Neural progenitor cell (in vitro differentiated cells): ENCODE measurements around the gene FANCC. TPM values are rescaled to one million over a fixed set of nuclear protein-coding genes. Genes with fewer than 3 reads are reported as not detected.

Experiments used
- DNase-seq: peaks from one replicate; pipeline ENCODE4 v3.0.0-alpha.2; 2016; ENCODE audit warnings: low spot score
- H2AFZ ChIP-seq: fragments of 200-600 bp; sonication (generic); replicated peaks from 2 replicates; pipeline ENCODE4 v1.6.1; 2016; ENCODE audit warnings: antibody characterized with exemption
- H3F3A ChIP-seq: fragments of 200-600 bp; sonication (generic); 2 replicates; pipeline ENCODE4 v1.6.1; 2016; ENCODE audit warnings: antibody characterized with exemption, low read depth
- H3K27ac ChIP-seq: fragments of 200-600 bp; sonication (generic); 2 replicates; pipeline ENCODE4 v1.5.1; 2016; ENCODE audit warnings: mild to moderate bottlenecking
- H3K27me3 ChIP-seq: fragments of 200-600 bp; sonication (generic); 2 replicates; pipeline ENCODE4 v1.6.1; 2016; ENCODE audit warnings: mild to moderate bottlenecking, moderate library complexity
- H3K36me3 ChIP-seq: fragments of 200-600 bp; sonication (generic); 2 replicates; pipeline ENCODE4 v1.5.1; 2016
- H3K4me1 ChIP-seq: fragments of 200-600 bp; sonication (generic); 2 replicates; pipeline ENCODE4 v1.6.1; 2016; ENCODE audit warnings: mixed run types
- H3K4me2 ChIP-seq: fragments of 200-600 bp; sonication (generic); 2 replicates; pipeline ENCODE4 v1.6.1; 2016
- H3K4me3 ChIP-seq: fragments of 200-600 bp; sonication (generic); 2 replicates; pipeline ENCODE4 v1.5.1; 2016
- H3K79me2 ChIP-seq: fragments of 200-600 bp; sonication (generic); 2 replicates; pipeline ENCODE4 v1.6.1; 2016; ENCODE audit warnings: low read depth
- H3K9ac ChIP-seq: fragments of 200-600 bp; sonication (generic); 2 replicates; pipeline ENCODE4 v1.6.1; 2016
- H3K9me3 ChIP-seq: fragments of 200-600 bp; sonication (generic); 2 replicates; pipeline ENCODE4 v1.5.1; 2016; ENCODE audit warnings: low read depth
- H4K20me1 ChIP-seq: fragments of 200-600 bp; sonication (generic); 2 replicates; pipeline ENCODE4 v1.6.1; 2016; ENCODE audit warnings: low read depth
- H3K27ac Mint-ChIP-seq: 3 replicates; pipeline ENCODE4 v1.8.0; 2021; ENCODE audit warnings: mixed read lengths
- H3K27me3 Mint-ChIP-seq: 2 replicates; pipeline ENCODE4 v1.8.0; 2022; ENCODE audit warnings: low read depth, mild to moderate bottlenecking, inconsistent platforms, moderate library complexity, mixed read lengths; ENCODE audit not compliant: insufficient read depth
- H3K36me3 Mint-ChIP-seq: 3 replicates; pipeline ENCODE4 v1.8.0; 2021; ENCODE audit warnings: mixed read lengths
- H3K4me1 Mint-ChIP-seq: 3 replicates; pipeline ENCODE4 v1.8.0; 2021; ENCODE audit warnings: mixed read lengths
- H3K4me3 Mint-ChIP-seq: 3 replicates; pipeline ENCODE4 v1.8.0; 2021; ENCODE audit warnings: mild to moderate bottlenecking, moderate library complexity, mixed read lengths
- H3K9me3 Mint-ChIP-seq: 3 replicates; pipeline ENCODE4 v1.8.0; 2020; ENCODE audit warnings: mixed read lengths
- CTCF ChIP-seq: fragments of 200-600 bp; sonication (generic); IDR thresholded peaks from 2 replicates; pipeline ENCODE4 v1.5.1; 2017; ENCODE audit warnings: antibody characterized with exemption, mild to moderate bottlenecking
- EZH2 ChIP-seq: fragments of 200-600 bp; sonication (generic); IDR thresholded peaks from 2 replicates; pipeline ENCODE4 v1.6.1; 2017; ENCODE audit warnings: antibody characterized with exemption, mild to moderate bottlenecking, moderate library complexity
- EZH2phosphoT487 ChIP-seq: fragments of 200-600 bp; sonication (generic); IDR thresholded peaks from 2 replicates; pipeline ENCODE4 v1.6.1; 2017; ENCODE audit warnings: antibody characterized with exemption
- total RNA-seq: library from RNA; depleted of rRNA; stranded (reverse); fragments of >200 nt; gene quantifications from 2 replicates; pipeline ENCODE4 v1.2.3, GENCODE V29; 2015; ENCODE audit warnings: low replicate concordance

The FANCC gene
- total RNA-seq, 1 donor from 2014 or later: 49.6 TPM

DNA sequence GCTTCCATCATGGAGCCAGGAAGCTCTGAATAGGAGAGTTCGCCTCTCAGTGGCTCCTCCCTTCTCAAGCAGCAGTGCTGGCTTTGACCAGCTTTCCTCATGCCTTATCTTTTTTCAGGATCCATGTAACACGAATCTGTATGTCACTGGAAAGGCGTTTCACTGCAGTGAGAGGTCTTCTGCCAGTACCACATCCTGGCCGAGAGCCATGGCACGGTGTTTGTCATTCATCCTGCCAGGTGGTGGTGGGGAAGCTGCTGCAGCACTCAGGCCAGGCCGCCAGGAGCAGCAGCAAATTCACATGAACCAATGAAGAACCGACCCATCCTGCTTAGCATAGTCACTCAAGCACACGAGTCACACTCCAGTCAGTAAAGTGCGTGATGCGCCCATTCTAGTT lies 179.0 kb downstream of the FANCC start:
- Histone ChIP-seq H3K4me3 (no peak overlapping the region), H3K9me3 (no peaks in the 10 kb centered on the region), H3K4me2 (no peak overlapping the region), H3K9ac (no peak overlapping the region), H3K79me2 (no peaks in the 10 kb centered on the region), H3F3A (no peaks in the 10 kb centered on the region), H3K4me1 (no peaks in the 10 kb centered on the region), H2AFZ (no peak overlapping the region), H3K36me3 (no peaks in the 10 kb centered on the region), H3K27me3 (no peaks in the 10 kb centered on the region), H3K27ac (no peak overlapping the region), H4K20me1 (no peaks in the 10 kb centered on the region)
- no peak for DNase-seq
- Mint-ChIP-seq H3K27me3 (no peaks in the 10 kb centered on the region), H3K9me3 (no peaks in the 10 kb centered on the region), H3K4me1 (peaks cover 2% of the 10 kb centered on the region), H3K27ac (no peak overlapping the region), H3K36me3 (peaks cover 7% of the 10 kb centered on the region), H3K4me3 (no peak overlapping the region)
- TF ChIP-seq EZH2: no peak
- TF ChIP-seq EZH2phosphoT487: no peak
- TF ChIP-seq CTCF: no peak

DNA sequence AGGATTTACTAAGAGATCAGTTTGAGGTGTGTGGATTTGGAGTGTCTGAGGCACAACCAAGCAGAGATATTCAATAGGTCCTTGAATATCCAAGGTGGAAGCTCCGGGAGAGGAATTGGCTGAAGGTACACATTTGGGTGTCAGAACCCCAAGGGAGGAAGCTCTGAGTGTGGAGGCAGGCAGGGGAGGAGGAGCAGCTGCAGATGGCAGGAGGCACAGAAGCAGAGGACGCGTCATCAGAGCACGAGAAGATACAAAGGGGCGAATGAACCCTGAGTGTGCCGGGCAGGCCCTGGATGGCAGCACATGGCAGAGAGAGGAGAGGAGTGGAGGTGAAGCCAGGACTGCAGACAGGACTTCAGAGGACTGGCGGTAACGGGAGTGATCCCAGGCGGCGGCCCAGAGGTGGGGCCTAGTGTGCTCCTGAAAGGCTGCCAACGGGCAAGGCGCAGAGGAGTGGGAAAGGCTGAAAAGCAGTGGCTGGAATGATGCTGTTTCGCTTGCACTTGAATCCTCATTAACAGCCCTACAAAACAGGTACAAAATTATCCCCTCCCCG lies 179.8 kb downstream of the FANCC start:
- H3K36me3 Mint-ChIP-seq: peaks cover 7% of the 10 kb centered on the region
- no peak overlapping the region for H3K4me3 Mint-ChIP-seq
- no peaks in the 10 kb centered on the region for H4K20me1 ChIP-seq
- TF ChIP-seq CTCF: no peak
- no peak for TF ChIP-seq EZH2
- TF ChIP-seq EZH2phosphoT487: no peak
- no peak overlapping the region for H3K4me3 ChIP-seq
- H3K4me1 ChIP-seq: no peaks in the 10 kb centered on the region
- no peak overlapping the region for H3K27ac ChIP-seq
- no peak overlapping the region for H2AFZ ChIP-seq
- no peak overlapping the region for H3K9ac ChIP-seq
- no peaks in the 10 kb centered on the region for H3K79me2 ChIP-seq
- peaks cover 10% of the 10 kb centered on the region for H3K4me1 Mint-ChIP-seq
- H3K9me3 Mint-ChIP-seq: no peaks in the 10 kb centered on the region
- no peak for DNase-seq
- no peaks in the 10 kb centered on the region for H3F3A ChIP-seq
- peak overlapping the region; percentile 53 for H3K27ac Mint-ChIP-seq
- no peaks in the 10 kb centered on the region for H3K27me3 ChIP-seq
- no peaks in the 10 kb centered on the region for H3K27me3 Mint-ChIP-seq
- H3K36me3 ChIP-seq: no peaks in the 10 kb centered on the region
- H3K9me3 ChIP-seq: no peaks in the 10 kb centered on the region
- no peak overlapping the region for H3K4me2 ChIP-seq

DNA sequence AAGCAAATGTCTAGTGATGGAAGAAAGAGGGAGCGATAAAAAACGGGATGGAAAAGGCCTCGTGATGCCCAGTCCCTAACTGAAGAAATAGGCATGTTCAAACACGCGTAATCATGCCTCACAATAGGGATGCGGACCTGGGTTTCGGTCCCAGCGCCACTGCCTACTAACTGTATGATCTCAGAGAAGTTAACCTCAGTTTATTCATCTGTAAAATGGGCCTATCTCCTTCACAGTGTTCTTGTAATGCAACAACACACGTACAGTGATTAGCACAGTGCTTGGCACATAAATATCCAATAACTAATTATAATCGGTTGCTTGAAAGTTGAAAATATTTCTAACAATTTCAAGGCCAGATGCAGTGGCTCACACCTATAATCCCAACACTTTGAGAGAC lies 181.8 kb downstream of the FANCC start:
- Histone ChIP-seq H3K4me2 (no peak overlapping the region), H3K27me3 (no peaks in the 10 kb centered on the region), H3K9ac (no peak overlapping the region), H3K36me3 (no peaks in the 10 kb centered on the region), H3K9me3 (no peaks in the 10 kb centered on the region), H3K4me3 (no peak overlapping the region), H3K79me2 (no peaks in the 10 kb centered on the region), H3F3A (peaks cover 2% of the 10 kb centered on the region), H3K4me1 (no peaks in the 10 kb centered on the region), H3K27ac (no peak overlapping the region), H2AFZ (no peak overlapping the region), H4K20me1 (no peaks in the 10 kb centered on the region)
- no peaks in the 10 kb centered on the region for H3K27me3 Mint-ChIP-seq
- H3K27ac Mint-ChIP-seq: no peak overlapping the region
- TF ChIP-seq EZH2phosphoT487 (no peak), CTCF (no peak), EZH2 (no peak)
- no peak for DNase-seq
- H3K4me3 Mint-ChIP-seq: no peak overlapping the region
- peaks cover 5% of the 10 kb centered on the region for H3K36me3 Mint-ChIP-seq
- no peaks in the 10 kb centered on the region for H3K9me3 Mint-ChIP-seq
- H3K4me1 Mint-ChIP-seq: peaks cover 29% of the 10 kb centered on the region
